NCI-H2107 (cell line): Measurements from ENCODE around the gene ZMYM5.
"Not testable (repeated sequence)": the region's sequence is repeated elsewhere in the genome, so short reads cannot be mapped to it uniquely, and the experiment has no call there.

Experiments
- DNase-seq: peaks from one replicate; lab custom pipeline; 2025; lab: John Stamatoyannopoulos, UW

ZMYM5 gene

DNA sequence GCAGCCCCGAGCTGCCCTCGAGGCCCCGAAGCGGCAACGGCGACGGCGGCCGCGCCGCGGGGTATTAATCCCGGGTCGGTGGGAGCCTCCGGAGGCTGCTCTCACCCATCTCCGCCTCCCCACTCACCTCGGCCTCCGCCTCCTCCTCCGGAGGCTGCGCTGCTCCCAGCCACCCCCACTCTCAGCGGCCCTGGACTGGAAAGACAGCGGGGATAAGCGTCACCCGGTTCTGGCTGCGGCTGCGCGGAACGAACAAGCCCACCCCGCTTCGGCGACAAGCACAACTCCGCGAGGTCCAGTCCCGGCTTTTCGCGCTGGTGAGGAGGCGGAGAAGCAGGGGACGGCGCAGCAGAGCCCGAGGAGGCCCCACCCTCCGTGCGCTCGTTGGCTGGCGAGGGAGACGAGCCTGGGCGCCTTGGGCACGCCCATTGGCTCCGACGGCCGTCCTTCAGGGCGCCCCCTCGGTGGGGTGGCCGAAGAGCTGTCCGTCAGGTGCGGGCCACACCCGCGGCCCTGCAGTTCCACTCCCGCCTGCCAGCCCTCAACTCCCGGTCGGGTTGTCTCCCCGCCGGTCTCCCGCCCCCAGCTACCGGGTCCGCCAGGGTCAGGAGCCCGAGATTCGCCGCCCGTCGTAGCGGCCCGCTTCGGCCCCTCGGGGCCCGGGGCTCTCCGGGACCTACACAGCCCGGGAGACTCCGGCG is at the start of gene ZMYM5:
TSS of gene ZMYM5 (minus strand) at position 327 of the 701 bp plus-strand sequence. CDS start 11,469 bp downstream, outside the sequence.
- DNase-seq: peak; percentile 95

DNA sequence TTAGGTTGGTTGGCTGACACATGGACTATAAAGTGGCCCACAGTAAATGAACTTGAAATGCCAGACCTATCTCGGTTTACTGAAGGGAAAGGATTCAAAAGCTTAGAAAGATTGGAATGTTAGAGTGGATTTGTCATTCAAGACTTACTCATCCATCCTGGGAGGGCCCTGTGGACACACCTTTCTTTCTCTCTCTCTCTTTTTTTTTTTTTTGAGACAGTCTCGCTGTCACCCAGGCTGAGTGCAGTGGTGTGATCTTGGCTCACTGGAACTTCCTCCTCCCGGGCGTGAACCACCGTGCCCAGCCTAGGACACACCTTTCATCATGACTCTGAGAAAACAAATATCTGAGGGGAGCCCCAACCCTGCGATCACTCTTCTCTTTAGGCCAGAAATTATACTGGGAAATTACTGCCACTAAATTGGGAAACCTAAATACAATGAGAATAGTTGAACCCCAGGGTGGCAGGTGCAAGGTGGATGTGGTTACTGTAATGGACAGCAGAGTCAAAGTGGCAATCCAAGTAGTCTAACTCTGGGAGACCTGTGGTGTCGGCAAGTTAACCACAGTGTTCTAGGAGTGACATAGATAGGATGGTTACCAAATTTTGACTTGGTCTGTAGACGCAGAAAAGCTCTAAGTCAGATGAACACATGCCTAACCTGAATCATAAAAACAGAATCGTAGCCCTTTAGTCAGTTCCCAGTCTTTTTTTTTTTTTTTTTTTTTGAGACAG is 47.1 kb upstream of the ZMYM5 start:
- no peak for DNase-seq

- no peak for DNase-seq
Measured at GRCh38 chr13:19908350-19908986, 45.0 kb upstream of the ZMYM5 start.

- DNase-seq: not testable (repeated sequence)
Measured at GRCh38 chr13:19905487-19906195, 42.2 kb upstream of the ZMYM5 start.

- no peak for DNase-seq
Measured at GRCh38 chr13:19890030-19890429, 26.6 kb upstream of the ZMYM5 start.

GRCh38 chr13:19888799-19889198 is 25.4 kb upstream of the ZMYM5 start:
- no peak for DNase-seq

DNA sequence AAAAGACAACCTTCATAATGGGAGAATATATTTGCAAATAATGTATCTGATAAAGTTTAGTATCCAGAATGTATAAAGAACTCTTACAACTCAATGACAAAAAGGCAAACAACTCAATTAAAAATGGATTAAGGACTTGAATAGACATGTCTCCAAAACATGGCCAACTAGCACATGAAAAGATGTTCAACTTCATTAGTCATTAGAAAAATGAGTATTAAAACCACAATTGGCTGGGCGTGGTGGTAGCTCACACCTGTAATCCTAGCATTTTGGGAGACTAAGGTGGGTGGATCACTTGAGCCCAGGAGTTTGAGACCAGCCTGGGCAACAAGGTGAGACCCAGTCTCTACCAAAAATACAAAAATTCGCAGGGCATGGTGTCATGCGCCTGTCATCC is 18.8 kb upstream of the ZMYM5 start:
- no peak for DNase-seq

DNA sequence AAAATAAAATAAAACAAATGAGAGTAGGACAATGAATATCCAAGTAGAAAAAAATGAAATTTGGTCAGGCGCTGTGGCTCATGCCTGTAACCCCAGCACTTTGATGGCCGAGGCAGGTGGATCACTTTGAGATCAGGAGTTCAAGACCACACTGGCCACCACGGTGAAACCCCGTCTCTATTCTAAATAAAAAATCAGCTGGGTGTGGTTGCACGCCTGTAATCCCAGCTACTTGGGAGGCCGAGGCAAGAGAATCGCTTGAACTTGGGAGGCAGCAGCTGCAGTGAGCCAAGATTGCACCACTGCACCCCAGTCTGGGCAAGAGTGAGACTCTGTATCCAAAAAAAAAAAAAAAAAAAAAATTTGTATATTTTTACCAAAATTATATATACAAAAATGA is 18.2 kb upstream of the ZMYM5 start:
- DNase-seq: no peak

DNA sequence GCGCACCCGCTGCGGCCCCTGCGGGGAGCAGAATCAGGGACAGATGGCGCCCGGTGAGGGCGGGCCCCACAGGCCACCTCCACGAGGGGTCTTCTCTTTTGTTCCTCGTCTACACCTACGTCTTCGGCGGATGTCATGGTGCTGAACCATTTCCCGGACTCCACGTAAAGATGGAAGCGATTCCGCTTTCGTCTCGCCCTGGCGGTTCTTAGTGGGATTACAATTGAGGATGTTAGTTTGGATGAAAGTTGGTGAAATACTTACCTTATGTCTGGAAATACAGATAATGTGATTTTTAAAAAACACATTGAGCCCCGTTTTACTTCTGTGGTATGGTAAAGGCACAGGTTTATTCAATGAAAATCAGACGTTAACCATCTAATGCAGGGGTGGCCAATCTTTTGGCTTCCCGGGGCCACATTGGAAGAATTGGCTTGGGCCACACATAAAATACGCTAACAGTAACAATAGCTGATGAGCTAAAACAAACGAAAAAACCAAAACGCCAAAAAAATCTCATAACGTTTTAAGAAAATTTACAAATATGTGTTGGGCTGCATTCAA is 1.4 kb upstream of the ZMYM5 start:
- DNase-seq: peak; percentile 43

- DNase-seq: no peak
Measured at GRCh38 chr13:19864024-19864745, 736 bp upstream of the ZMYM5 start.

- no peak for DNase-seq
Measured at GRCh38 chr13:19862481-19863313, 752 bp downstream of the ZMYM5 start.

DNA sequence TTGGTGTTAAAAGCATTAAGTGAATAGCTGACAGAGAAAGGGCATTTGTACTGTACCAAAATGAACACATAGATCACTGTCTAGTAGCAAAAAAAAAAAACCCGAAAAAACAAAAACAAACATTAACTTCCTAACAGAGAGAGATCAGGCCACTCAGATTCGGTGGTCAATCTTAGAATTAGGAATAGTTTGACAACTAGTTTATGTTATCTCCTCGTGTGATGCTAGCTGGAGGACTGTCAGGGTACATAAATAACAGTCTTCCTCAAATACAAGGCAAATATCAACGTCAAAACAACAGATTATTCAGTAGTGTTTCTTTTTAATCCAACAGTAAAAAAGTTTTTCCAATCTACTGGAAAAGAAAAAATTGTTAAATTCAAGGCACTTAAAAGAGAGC is 1.7 kb downstream of the ZMYM5 start:
- no peak for DNase-seq

DNA sequence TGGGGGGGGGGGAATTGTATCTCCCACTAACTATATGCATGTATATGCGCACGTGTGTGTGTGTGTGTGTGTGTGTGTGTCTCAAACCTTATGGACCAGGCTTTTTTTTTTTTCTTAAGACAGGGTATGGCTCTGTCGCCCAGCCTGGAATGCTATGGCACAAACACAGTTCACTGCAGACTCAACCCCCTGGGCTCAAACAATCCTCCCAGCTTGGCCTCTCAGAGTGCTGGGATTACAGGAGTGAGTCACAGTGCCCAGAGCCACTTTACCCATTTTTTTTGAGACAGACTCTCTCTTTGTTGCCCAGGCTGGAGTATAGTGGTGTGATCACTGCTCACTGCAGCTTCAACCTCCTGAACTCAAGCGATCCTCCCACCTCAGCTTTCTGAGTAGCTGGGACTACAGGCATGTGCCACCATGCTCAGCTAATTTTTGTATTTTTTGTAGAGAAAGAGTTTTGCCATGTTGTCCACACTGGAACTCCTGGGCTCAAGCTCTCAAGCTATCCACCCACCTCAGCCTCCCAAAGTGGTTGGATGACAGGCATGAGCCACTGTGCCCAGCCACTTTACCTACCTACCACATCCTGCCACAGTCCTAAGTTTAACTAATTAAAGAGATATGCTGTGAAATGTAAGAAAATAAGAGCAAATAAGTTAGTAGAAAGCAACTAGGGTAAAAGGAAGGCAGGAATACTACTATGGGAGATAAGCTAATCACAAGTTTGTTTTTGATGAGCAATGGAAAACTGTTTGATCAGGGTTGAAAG is 2.4 kb downstream of the ZMYM5 start:
- no peak for DNase-seq

- not testable (repeated sequence) for DNase-seq
Measured at GRCh38 chr13:19857637-19858036, 5.8 kb downstream of the ZMYM5 start.

DNA sequence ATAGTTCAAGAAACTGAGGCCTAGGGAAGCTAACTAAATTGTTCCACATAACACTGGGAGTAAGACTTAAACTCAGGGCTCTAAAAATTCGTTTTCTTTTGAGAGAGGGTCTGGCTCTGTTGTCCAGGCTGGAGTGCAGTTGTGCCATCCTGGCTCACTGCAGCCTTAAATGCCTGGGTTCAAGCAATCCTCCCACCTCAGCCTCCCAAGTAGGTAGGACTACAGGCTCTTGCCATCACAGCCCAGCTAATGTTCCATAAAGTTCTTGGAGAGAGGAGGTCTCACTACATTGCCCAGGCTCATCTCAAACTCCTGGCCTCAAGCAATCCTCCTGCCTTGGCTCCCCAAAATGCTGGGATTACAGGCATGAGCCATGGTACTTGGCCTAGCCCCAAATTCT is 10.7 kb downstream of the ZMYM5 start:
- DNase-seq: no peak

- DNase-seq: no peak
Measured at GRCh38 chr13:19845758-19846157, 17.7 kb downstream of the ZMYM5 start.

DNA sequence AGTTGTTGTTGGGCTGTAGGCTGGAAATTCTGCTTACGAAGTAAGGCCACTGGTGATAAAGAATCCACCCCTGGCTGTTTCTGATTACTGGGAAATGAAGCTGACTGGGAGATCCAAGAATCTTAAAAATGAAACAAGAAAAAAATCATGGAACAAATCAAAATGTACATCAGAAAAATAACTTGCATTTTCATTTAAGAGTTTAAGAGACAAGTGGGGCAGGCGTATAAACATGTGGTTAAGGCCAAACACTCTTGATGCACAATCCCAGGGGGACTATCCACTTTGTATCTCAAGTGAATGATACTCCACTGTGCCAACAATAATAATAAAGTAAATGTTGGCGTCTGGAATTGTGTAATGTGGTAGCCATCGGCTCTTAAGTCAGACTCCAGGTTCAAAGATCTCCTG is 24.6 kb downstream of the ZMYM5 start:
- no peak for DNase-seq

GRCh38 chr13:19836472-19836871 is 27.0 kb downstream of the ZMYM5 start:
- DNase-seq: no peak

GRCh38 chr13:19834704-19835103 is 28.7 kb downstream of the ZMYM5 start:
- DNase-seq: no peak

DNA sequence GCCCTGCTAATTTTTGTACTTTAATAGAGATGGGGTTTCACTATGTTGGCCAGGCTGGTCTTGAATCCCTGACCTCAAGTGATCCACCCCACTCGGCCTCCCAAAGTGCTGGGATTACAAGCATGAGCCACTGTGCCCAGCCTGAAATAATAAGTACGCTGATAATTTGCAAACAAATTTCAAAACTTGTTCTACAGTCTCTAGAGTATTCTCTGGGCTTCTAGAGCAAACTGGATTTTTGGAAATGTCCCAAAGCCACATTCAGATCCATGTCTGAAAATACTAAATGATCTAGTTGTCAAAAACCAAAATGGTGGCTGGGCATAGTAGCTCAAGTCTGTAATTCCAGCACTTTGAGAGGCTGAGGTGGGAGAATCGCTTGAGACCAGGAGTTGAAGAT is 40.8 kb downstream of the ZMYM5 start:
- DNase-seq: no peak
